Osteoblast (primary cell): ENCODE results near the gene MTHFSD. TPM values are rescaled to one million over a fixed set of nuclear protein-coding genes. Genes with fewer than 3 reads are reported as not detected.

ENCODE experiments used
- DNase-seq: peaks from one replicate; pipeline ENCODE4 v3.0.0; 2011; ENCODE audit warnings: low spot score, mixed read lengths; ENCODE audit not compliant: insufficient read length; ENCODE audit errors: missing footprints
- H2AFZ ChIP-seq: 2 replicates; pipeline ENCODE4 v1.6.0; 2011; ENCODE audit warnings: mild to moderate bottlenecking, low read length
- H3K27ac ChIP-seq: 2 replicates; pipeline ENCODE4 v1.5.1; 2011; ENCODE audit warnings: mild to moderate bottlenecking, low read depth, low read length, moderate library complexity
- H3K27me3 ChIP-seq: 2 replicates; pipeline ENCODE4 v1.6.0; 2012; ENCODE audit warnings: mild to moderate bottlenecking, control low read depth, inconsistent platforms, low read length, moderate library complexity; ENCODE audit not compliant: insufficient read depth
- H3K36me3 ChIP-seq: 2 replicates; pipeline ENCODE4 v1.5.1; 2011; ENCODE audit warnings: mild to moderate bottlenecking, low read length, control low read depth, moderate library complexity; ENCODE audit not compliant: insufficient read depth
- H3K4me1 ChIP-seq: 2 replicates; pipeline ENCODE4 v1.5.1; 2011; ENCODE audit warnings: mild to moderate bottlenecking, low read length, control low read depth, moderate library complexity; ENCODE audit not compliant: insufficient read depth
- H3K4me2 ChIP-seq: 2 replicates; pipeline ENCODE4 v1.6.0; 2011; ENCODE audit warnings: mild to moderate bottlenecking, low read length; ENCODE audit not compliant: insufficient read depth
- H3K4me3 ChIP-seq: fragments of 200-600 bp; sonication (generic); 3 replicates; pipeline ENCODE4 v1.5.1; 2012; ENCODE audit warnings: mild to moderate bottlenecking, low read length, inconsistent platforms; ENCODE audit not compliant: insufficient read depth
- H3K79me2 ChIP-seq: 2 replicates; pipeline ENCODE4 v1.6.0; 2012; ENCODE audit warnings: mild to moderate bottlenecking, low read length, control low read depth, inconsistent platforms; ENCODE audit not compliant: insufficient read depth
- H3K9me3 ChIP-seq: 2 replicates; pipeline ENCODE4 v1.5.1; 2011; ENCODE audit warnings: low read depth, low read length, control low read depth
- H4K20me1 ChIP-seq: 2 replicates; pipeline ENCODE4 v1.6.0; 2012; ENCODE audit warnings: mild to moderate bottlenecking, low read length, control low read depth; ENCODE audit not compliant: insufficient read depth
- total RNA-seq: library from RNA; depleted of rRNA; stranded (reverse); fragments of >200 nt; gene quantifications from 2 replicates; pipeline ENCODE4 v1.2.3, GENCODE V29; 2012
- TF ChIP-seq, protein P1 (sequence below): IDR thresholded peaks from 2 replicates; pipeline ENCODE4 v1.5.1; 2011; ENCODE audit warnings: mild to moderate bottlenecking, low read depth, low read length, moderate library complexity; ENCODE audit errors: extremely low read depth

MTHFSD gene
- total RNA-seq, 1 donor, result 18.5 TPM

DNA sequence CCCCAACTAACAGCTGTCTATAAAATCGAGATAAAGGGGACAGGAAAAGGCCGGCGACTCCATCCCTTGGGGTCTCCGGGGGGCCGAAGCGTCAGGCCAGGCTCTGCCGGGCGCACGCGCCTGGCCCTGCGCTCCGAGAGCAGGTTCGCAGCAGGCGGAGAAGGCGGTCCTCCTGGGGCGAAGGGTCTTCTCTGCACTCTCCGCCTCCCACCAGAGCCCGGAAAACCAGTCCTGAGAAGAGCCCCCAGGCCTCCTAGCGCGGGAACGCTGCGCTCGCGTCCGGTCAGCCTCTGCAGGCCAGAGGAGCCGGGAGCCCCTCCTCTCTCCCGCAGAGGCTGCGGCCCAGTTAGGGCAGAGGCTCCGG, 39.6 kb downstream of the MTHFSD start:
- Histone ChIP-seq H2AFZ (no peak overlapping the region), H3K9me3 (no peaks in the 10 kb centered on the region), H3K4me1 (peaks cover 2% of the 10 kb centered on the region), H3K27me3 (peaks cover 79% of the 10 kb centered on the region), H3K36me3 (no peaks in the 10 kb centered on the region), H4K20me1 (no peaks in the 10 kb centered on the region), H3K4me2 (no peak overlapping the region), H3K4me3 (no peak overlapping the region), H3K27ac (no peak overlapping the region), H3K79me2 (no peaks in the 10 kb centered on the region)
- no peak for DNase-seq
- TF ChIP-seq, protein P1, sequence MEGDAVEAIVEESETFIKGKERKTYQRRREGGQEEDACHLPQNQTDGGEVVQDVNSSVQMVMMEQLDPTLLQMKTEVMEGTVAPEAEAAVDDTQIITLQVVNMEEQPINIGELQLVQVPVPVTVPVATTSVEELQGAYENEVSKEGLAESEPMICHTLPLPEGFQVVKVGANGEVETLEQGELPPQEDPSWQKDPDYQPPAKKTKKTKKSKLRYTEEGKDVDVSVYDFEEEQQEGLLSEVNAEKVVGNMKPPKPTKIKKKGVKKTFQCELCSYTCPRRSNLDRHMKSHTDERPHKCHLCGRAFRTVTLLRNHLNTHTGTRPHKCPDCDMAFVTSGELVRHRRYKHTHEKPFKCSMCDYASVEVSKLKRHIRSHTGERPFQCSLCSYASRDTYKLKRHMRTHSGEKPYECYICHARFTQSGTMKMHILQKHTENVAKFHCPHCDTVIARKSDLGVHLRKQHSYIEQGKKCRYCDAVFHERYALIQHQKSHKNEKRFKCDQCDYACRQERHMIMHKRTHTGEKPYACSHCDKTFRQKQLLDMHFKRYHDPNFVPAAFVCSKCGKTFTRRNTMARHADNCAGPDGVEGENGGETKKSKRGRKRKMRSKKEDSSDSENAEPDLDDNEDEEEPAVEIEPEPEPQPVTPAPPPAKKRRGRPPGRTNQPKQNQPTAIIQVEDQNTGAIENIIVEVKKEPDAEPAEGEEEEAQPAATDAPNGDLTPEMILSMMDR, result no peak

DNA sequence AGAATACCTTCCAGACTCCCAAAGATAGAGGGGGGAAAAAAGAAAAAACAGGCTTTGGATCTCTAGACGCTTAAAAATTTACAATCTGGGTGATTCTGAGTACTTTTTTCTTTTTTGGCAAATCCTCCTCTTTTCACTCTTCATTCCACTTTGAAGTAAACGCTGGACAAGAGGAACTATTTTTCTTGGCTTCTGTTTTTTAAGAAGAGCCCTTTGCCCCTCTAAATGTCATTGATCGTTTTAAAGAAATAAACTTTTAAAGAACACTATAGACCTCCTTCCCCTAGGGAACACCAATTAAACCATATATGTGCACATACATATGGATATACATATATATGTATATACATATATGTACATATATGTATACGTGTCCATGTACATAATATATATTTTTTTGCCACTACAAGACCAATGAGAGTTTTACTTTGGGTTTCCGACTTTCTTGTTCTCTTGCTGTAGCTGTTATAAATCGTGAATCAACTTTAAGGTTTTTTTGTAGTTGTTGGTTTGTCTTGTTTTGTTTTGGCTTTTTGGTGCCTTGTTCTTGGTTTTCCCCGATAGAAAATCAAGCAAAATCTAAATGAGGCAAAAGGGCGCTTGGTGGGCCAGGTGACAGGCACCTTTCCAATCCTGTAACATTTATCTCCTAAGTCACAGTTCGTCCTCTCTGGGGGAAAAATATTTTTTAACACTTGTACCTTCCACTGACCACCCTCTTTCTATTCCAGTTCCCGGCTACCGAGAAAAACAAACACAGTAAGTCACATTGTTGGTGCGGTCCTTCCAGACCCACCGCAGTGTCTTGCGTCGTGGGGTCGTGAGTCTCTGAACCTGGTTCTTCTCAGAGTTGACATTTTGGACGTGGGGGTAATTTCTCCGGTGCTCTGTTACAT, 40.3 kb downstream of the MTHFSD start:
- Histone ChIP-seq H3K4me2 (no peak overlapping the region), H4K20me1 (no peaks in the 10 kb centered on the region), H3K36me3 (no peaks in the 10 kb centered on the region), H3K4me1 (no peaks in the 10 kb centered on the region), H3K9me3 (no peaks in the 10 kb centered on the region), H2AFZ (no peak overlapping the region), H3K27me3 (peaks cover 81% of the 10 kb centered on the region), H3K4me3 (no peak overlapping the region), H3K27ac (no peak overlapping the region), H3K79me2 (no peaks in the 10 kb centered on the region)
- DNase-seq, result peak; percentile 83
- TF ChIP-seq, protein P1, result no peak

DNA sequence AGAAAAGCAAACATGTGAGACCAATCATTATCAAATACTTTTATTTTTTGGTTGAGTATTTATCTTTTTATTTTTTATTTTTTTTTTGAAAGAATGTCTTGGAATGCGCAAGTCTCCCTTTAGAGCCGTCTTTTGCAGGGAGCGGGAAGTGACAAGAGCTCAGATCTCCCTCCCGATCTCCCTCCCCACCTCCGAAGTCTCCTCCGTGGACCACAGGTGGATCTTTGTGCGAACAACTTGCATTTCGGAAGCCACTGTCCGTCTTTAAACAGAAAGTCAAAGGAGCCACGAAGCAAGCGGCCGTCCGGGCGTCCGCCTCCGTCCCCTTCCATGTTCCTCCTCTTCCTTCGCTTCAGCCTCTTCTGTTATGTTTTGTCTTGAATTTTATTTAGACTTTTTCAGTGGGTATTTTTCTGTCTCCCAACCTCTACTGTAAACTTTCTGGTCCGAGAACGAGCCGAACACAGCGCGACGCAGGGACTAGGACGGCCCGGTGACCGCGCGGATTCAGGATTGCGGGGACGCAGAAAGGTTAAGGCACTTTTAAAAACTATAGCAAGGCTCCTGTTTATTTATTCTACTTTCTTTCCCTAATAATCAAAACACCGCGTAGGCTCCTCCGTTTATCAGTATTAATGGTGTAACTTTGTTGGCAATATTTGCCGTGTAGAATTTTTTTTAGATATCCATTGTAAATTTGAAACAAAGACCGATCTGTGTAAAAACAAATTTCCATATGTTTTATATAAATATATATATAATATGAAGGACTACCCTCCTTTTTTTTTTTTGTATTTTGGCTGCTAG, 41.4 kb downstream of the MTHFSD start:
- no peak overlapping the region for H3K4me3 ChIP-seq
- no peak overlapping the region for H3K27ac ChIP-seq
- H3K4me2 ChIP-seq, result no peak overlapping the region
- no peaks in the 10 kb centered on the region for H3K79me2 ChIP-seq
- no peaks in the 10 kb centered on the region for H3K36me3 ChIP-seq
- no peaks in the 10 kb centered on the region for H3K9me3 ChIP-seq
- H3K27me3 ChIP-seq, result peaks cover 79% of the 10 kb centered on the region
- peak; percentile 84 for DNase-seq
- H3K4me1 ChIP-seq, result no peaks in the 10 kb centered on the region
- no peak overlapping the region for H2AFZ ChIP-seq
- TF ChIP-seq, protein P1, result no peak
- no peaks in the 10 kb centered on the region for H4K20me1 ChIP-seq
